GM12878 (cell line): ENCODE results near the gene LRP1B. TPM values are rescaled to one million over a fixed set of nuclear protein-coding genes. Genes with fewer than 3 reads are reported as not detected.

Experiments
- ATAC-seq: fragments of 200-7000 bp; cut with Tn5 transposase; 3 replicates; pipeline ENCODE4 v1.9.1; 2020; ENCODE audit warnings: mild to moderate bottlenecking, moderate library complexity
- BruUV-seq: library from RNA; stranded (reverse); fragments of 400-500 nt; replicated peaks from 2 replicates; lab custom pipeline; 2021; lab: Mats Ljungman, UMichigan
- CTCF ChIA-PET: fragments of 300-600 bp; sonication (Branson Sonifier 250); formaldehyde crosslinking; extraction: SDS; loops from one replicate; lab custom pipeline; 2021; ENCODE audit warnings: inconsistent platforms; lab: Yijun Ruan, JAX
- POLR2A ChIA-PET: fragments of 350-600 bp; formaldehyde crosslinking; extraction: SDS; loops from one replicate; lab custom pipeline; 2021; ENCODE audit warnings: inconsistent platforms; lab: Charles Lee
- RAD21 ChIA-PET: fragments of 300-600 bp; sonication (Branson Sonifier 250); formaldehyde crosslinking; loops from one replicate; lab custom pipeline; 2023; ENCODE audit warnings: antibody characterized with exemption; ENCODE audit not compliant: unreplicated experiment; lab: Charles Lee
- SMC1A ChIA-PET: fragments of 300-600 bp; sonication (Branson Sonifier 250); formaldehyde crosslinking; loops from one replicate; lab custom pipeline; 2023; ENCODE audit not compliant: unreplicated experiment, uncharacterized antibody; lab: Charles Lee
- DNase-seq: peaks from one replicate; pipeline ENCODE4 v3.0.0-alpha.2; 2011; ENCODE audit warnings: low read depth, low spot score
- FAIRE-seq: peaks from 3 replicates; lab custom pipeline; 2011; peaks lifted over from hg19 to GRCh38; lab: Jason Lieb, UNC
- H2AFZ ChIP-seq: 2 replicates; pipeline ENCODE4 v1.6.0; 2011; ENCODE audit warnings: low read depth, low read length, control low read depth; ENCODE audit not compliant: control insufficient read depth
- H3K27ac ChIP-seq: 2 replicates; pipeline ENCODE4 v1.5.1; 2011; ENCODE audit warnings: control low read depth; ENCODE audit not compliant: control insufficient read depth, insufficient read depth
- H3K27me3 ChIP-seq, 2 experiments: replicated peaks in 1 of 2; 2 replicates each; pipeline versions ENCODE4 v1.6.0 to v1.6.1; 2011; ENCODE audit warnings: low read length in 1 of 2; ENCODE audit not compliant: control insufficient read depth in 2 of 2, insufficient read depth in 2 of 2
- H3K36me3 ChIP-seq, 2 experiments: 2 replicates each; pipeline ENCODE4 v1.5.1; 2011; ENCODE audit warnings: low read length in 1 of 2; ENCODE audit not compliant: control insufficient read depth in 2 of 2, insufficient read depth in 2 of 2
- H3K4me1 ChIP-seq: 2 replicates; pipeline ENCODE4 v1.6.1; 2011; ENCODE audit warnings: mild to moderate bottlenecking, low read length, moderate library complexity, mixed read lengths; ENCODE audit not compliant: control insufficient read depth, insufficient read depth
- H3K4me2 ChIP-seq: 2 replicates; pipeline ENCODE4 v1.6.0; 2011; ENCODE audit warnings: control low read depth; ENCODE audit not compliant: control insufficient read depth, insufficient read depth
- H3K4me3 ChIP-seq: fragments of 200-600 bp; sonication (generic); 2 replicates; pipeline ENCODE4 v1.5.1; 2016
- H3K79me2 ChIP-seq: 2 replicates; pipeline ENCODE4 v1.6.0; 2011; ENCODE audit warnings: low read length; ENCODE audit not compliant: control insufficient read depth, insufficient read depth
- H3K9ac ChIP-seq: 2 replicates; pipeline ENCODE4 v1.8.0; 2011; ENCODE audit warnings: low read length, control low read depth, mixed read lengths; ENCODE audit not compliant: control insufficient read depth, insufficient read depth
- H3K9me3 ChIP-seq: replicated peaks from 3 replicates; pipeline ENCODE4 v1.5.1; 2011; ENCODE audit warnings: mild to moderate bottlenecking, low read length; ENCODE audit not compliant: control insufficient read depth, insufficient read depth
- H4K20me1 ChIP-seq: 2 replicates; pipeline ENCODE4 v1.6.0; 2011; ENCODE audit not compliant: control insufficient read depth, insufficient read depth
- BMI1 ChIP-seq: fragments of 450-650 bp; IDR thresholded peaks from 2 replicates; pipeline ENCODE4 v1.6.1; 2016; ENCODE audit warnings: mild to moderate bottlenecking, moderate library complexity, borderline replicate concordance
- HDGF ChIP-seq: fragments of 450-650 bp; IDR thresholded peaks from 2 replicates; pipeline ENCODE4 v1.6.1; 2016; ENCODE audit warnings: antibody characterized with exemption
- JUNB ChIP-seq: IDR thresholded peaks from 2 replicates; pipeline ENCODE4 v1.6.1; 2016; ENCODE audit warnings: antibody characterized with exemption, mild to moderate bottlenecking
- NFXL1 ChIP-seq: fragments of 450-650 bp; IDR thresholded peaks from 2 replicates; pipeline ENCODE4 v1.6.1; 2017; ENCODE audit warnings: antibody characterized with exemption, mild to moderate bottlenecking, borderline replicate concordance
- NKRF ChIP-seq: fragments of 450-650 bp; conservative IDR thresholded peaks from 2 replicates; pipeline ENCODE4 v1.6.1; 2017; ENCODE audit warnings: mild to moderate bottlenecking, moderate library complexity
- NRF1 ChIP-seq: conservative IDR thresholded peaks from 2 replicates; pipeline ENCODE4 v1.6.1; 2011; ENCODE audit warnings: mild to moderate bottlenecking, low read depth, low read length, improper control_type of control experiment
- RELB ChIP-seq: fragments of 450-650 bp; IDR thresholded peaks from 2 replicates; pipeline ENCODE4 v1.6.1; 2017; ENCODE audit warnings: low read depth, mild to moderate bottlenecking, moderate library complexity
- SPI1 ChIP-seq: IDR thresholded peaks from 2 replicates; pipeline ENCODE4 v1.6.1; 2011; ENCODE audit warnings: low read depth, mild to moderate bottlenecking, low read length, moderate library complexity, borderline replicate concordance; ENCODE audit not compliant: insufficient read depth
- WRNIP1 ChIP-seq: IDR thresholded peaks from 2 replicates; pipeline ENCODE4 v1.6.1; 2011; ENCODE audit warnings: low read depth, low read length, improper control_type of control experiment, borderline replicate concordance
- ZBED1 ChIP-seq: IDR thresholded peaks from 2 replicates; pipeline ENCODE4 v1.6.1; 2016; ENCODE audit warnings: borderline replicate concordance
- ZNF592 ChIP-seq: fragments of 450-650 bp; IDR thresholded peaks from 2 replicates; pipeline ENCODE4 v1.6.1; 2017; ENCODE audit warnings: mild to moderate bottlenecking, moderate library complexity
- WGBS: methylation state at CpG from one replicate; pipeline ENCODE4 v1.1.6; 2016; ENCODE audit warnings: low lambda C conversion rate; ENCODE audit not compliant: insufficient replicate concordance, insufficient coverage; ENCODE audit errors: missing lambda C conversion rate; 5-methylcytosine and 5-hydroxymethylcytosine counted together
- in situ Hi-C: fragments of 300-500 bp; cut with MboI; formaldehyde crosslinking; loops from 9 replicates; pipeline ENCODE4 v1.14.3; 2018; ENCODE audit warnings: mixed read lengths
- intact Hi-C: fragments of 100-400 bp; cut with micrococcal nuclease; formaldehyde crosslinking; loops from one replicate; pipeline ENCODE4 v1.14.2; 2022; ENCODE audit not compliant: unreplicated experiment
- polyA plus RNA-seq, 11 experiments: library from polyadenylated mRNA; depleted of rRNA in 4 of 11; unstranded in 6 of 11; stranded (reverse) in 5 of 11; fragments of >200 nt; fragmentation: Nextera tagmentation in 4 of 11; fragmentation: Illumina TruSeq in 1 of 11; extraction: Ambion mirVana in 4 of 11; extraction: Trizol in 1 of 11; gene quantifications; 1 replicate in 1 of 11; 2 replicates in 10 of 11; pipeline versions ENCODE4 v1.2.1 to v1.2.3, GENCODE V29; 2011 to 2016; ENCODE audit warnings: inconsistent platforms in 2 of 11, missing spikeins in 2 of 11, low read depth in 1 of 11
- total RNA-seq, 4 experiments: library from RNA; depleted of rRNA in 3 of 4; stranded (reverse); fragments of >200 nt in 3 of 4; fragmentation: Illumina TruSeq in 1 of 4; extraction: Trizol in 1 of 4; gene quantifications; 2 replicates each; pipeline versions ENCODE4 v1.2.1 to v1.2.3, GENCODE V29; 2013 to 2021

Gene LRP1B
- total and polyA plus RNA-seq, 10 of the 15 experiments (the other 5 are each of a cell fraction or from before 2014, with no cell fraction given): under 0.01 to 0.06 (median 0.03) TPM; not detected in 5

DNA sequence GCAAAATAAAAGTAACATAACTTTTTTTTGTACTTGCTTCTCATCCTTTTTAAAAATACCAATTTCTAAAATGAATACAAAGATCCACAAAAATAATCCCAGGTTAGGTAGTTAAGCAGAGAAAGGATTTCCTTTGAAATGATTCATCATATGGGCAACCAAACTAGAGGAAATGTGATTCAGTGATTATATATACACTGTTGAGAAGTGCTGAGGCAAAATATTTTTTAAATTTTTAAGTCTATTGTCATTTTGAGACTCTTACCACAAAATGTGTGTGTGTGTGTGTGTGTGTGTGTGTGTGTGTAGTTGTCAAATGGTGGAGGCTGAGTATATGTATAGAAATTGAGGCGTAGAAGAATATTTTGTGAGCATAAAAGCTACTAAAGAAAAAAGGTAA is 1075.3 kb downstream of the LRP1B start:
- no peak overlapping the region for H3K4me3 ChIP-seq

DNA sequence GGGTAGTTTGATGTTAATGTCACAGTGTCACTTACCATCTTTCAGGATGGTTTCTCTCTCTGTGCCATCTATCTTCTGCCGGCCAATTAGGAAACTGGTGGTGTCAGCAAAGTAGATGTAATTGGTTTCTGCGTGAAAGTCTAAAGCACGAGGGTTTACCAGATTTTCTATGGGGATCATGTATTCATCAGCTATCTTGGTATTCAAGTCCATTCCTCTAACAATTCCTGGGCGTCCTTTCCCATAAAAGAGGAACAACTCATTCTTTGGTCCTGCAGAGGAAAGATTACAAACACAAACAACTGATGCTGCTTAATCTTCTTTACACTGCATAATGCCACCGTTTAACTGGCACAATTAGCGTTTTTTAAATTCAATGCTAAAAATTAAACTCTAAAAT is 1081.9 kb downstream of the LRP1B start:
- no peaks in the 10 kb centered on the region for H3K79me2 ChIP-seq
- H2AFZ ChIP-seq: no peak overlapping the region
- in situ Hi-C loops (no loop called here), intact Hi-C loops (no loop called here)
- H3K4me3 ChIP-seq: no peak overlapping the region
- no peaks in the 10 kb centered on the region for H3K36me3 ChIP-seq
- CTCF ChIA-PET: interaction anchor here (1.0 kb wide), 1 partner anchor 23 kb away, joined by 4 read pairs; no protein-coding TSS in a partner anchor
- no peaks in the 10 kb centered on the region for H4K20me1 ChIP-seq
- POLR2A ChIA-PET: no interaction called here
- DNase-seq (no peak), ATAC-seq (no peak), FAIRE-seq (no peak)
- SMC1A ChIA-PET: no interaction called here
- H3K27me3 ChIP-seq: no peaks in the 10 kb centered on the region
- no peak overlapping the region for H3K9ac ChIP-seq
- H3K4me1 ChIP-seq: no peaks in the 10 kb centered on the region
- no peak overlapping the region for H3K4me2 ChIP-seq
- RAD21 ChIA-PET: no interaction called here
- H3K9me3 ChIP-seq: no peaks in the 10 kb centered on the region
- WGBS: 40% methylated on average over 6 of the region's 6 CpGs
- H3K27ac ChIP-seq: no peak overlapping the region
- BruUV-seq: no TSS peak
- TF ChIP-seq RELB: no peak
- no peak for TF ChIP-seq NRF1
- TF ChIP-seq NKRF: no peak
- no peak for TF ChIP-seq BMI1
- TF ChIP-seq WRNIP1: no peak
- no peak for TF ChIP-seq ZNF592
- no peak for TF ChIP-seq HDGF
- TF ChIP-seq ZBED1: no peak
- no peak for TF ChIP-seq JUNB

More for the DNA sequence above, 1075.3 kb downstream of the LRP1B start:
- H3K27ac ChIP-seq: no peak overlapping the region
- no peaks in the 10 kb centered on the region for H3K4me1 ChIP-seq
- BruUV-seq: no TSS peak
- RAD21 ChIA-PET: no interaction called here
- H3K4me2 ChIP-seq: no peak overlapping the region
- FAIRE-seq: no peak
- H3K9ac ChIP-seq: no peak overlapping the region
- DNase-seq: no peak
- intact Hi-C loops (no loop called here), in situ Hi-C loops (no loop called here)
- H4K20me1 ChIP-seq: no peaks in the 10 kb centered on the region
- H3K27me3 ChIP-seq: no peaks in the 10 kb centered on the region
- H3K79me2 ChIP-seq: no peaks in the 10 kb centered on the region
- no peaks in the 10 kb centered on the region for H3K36me3 ChIP-seq
- no peaks in the 10 kb centered on the region for H3K9me3 ChIP-seq
- CTCF ChIA-PET: no interaction called here
- WGBS: 0% methylated on average over 1 of the region's 1 CpG
- SMC1A ChIA-PET: interaction anchor here (1.0 kb wide), 1 partner anchor 29 kb away, joined by 3 read pairs; no protein-coding TSS in a partner anchor
- no peak overlapping the region for H2AFZ ChIP-seq
- TF ChIP-seq SPI1 (no peak), NFXL1 (no peak)
- no peak for ATAC-seq
- POLR2A ChIA-PET: no interaction called here
